ENCODE results near the gene FHIT.
"Not testable (repeated sequence)": the region's sequence is repeated elsewhere in the genome, so short reads cannot be mapped to it uniquely, and the experiment has no call there.

Gene FHIT

GRCh38 chr3:60696428-60697125, 554.7 kb downstream of the FHIT start:
- DNase-seq: no peak

- no peak for DNase-seq
These were observed 575.8 kb downstream of the FHIT start for GRCh38 chr3:60675424-60675823.

- DNase-seq: no peak
These were observed 576.4 kb downstream of the FHIT start for GRCh38 chr3:60674870-60675269.

GRCh38 chr3:60673123-60673522, 578.1 kb downstream of the FHIT start:
- no peak for DNase-seq

GRCh38 chr3:60672337-60672736, 578.9 kb downstream of the FHIT start:
- DNase-seq: not testable (repeated sequence)

- no peak for DNase-seq
These were observed 581.6 kb downstream of the FHIT start for GRCh38 chr3:60669636-60670035.

- DNase-seq: no peak
These were observed 591.2 kb downstream of the FHIT start for GRCh38 chr3:60660026-60660425.

GRCh38 chr3:60659098-60659497, 592.2 kb downstream of the FHIT start:
- no peak for DNase-seq

GRCh38 chr3:60657972-60658371, 593.3 kb downstream of the FHIT start:
- no peak for DNase-seq

- no peak for DNase-seq
These were observed 598.4 kb downstream of the FHIT start for GRCh38 chr3:60652829-60653228.

GRCh38 chr3:60651799-60652198, 599.5 kb downstream of the FHIT start:
- no peak for DNase-seq

- DNase-seq: no peak
These were observed 601.1 kb downstream of the FHIT start for GRCh38 chr3:60650171-60650570.

GRCh38 chr3:60645801-60646200, 605.5 kb downstream of the FHIT start:
- no peak for DNase-seq

GRCh38 chr3:60643831-60644230, 607.4 kb downstream of the FHIT start:
- no peak for DNase-seq

- no peak for DNase-seq
These were observed 609.9 kb downstream of the FHIT start for GRCh38 chr3:60641354-60641753.

GRCh38 chr3:60636846-60637245, 614.4 kb downstream of the FHIT start:
- no peak for DNase-seq

GRCh38 chr3:60633644-60634043, 617.6 kb downstream of the FHIT start:
- no peak for DNase-seq

GRCh38 chr3:60631509-60631908, 619.7 kb downstream of the FHIT start:
- DNase-seq: no peak

GRCh38 chr3:60630953-60631352, 620.3 kb downstream of the FHIT start:
- DNase-seq: no peak

GRCh38 chr3:60629816-60630215, 621.4 kb downstream of the FHIT start:
- DNase-seq: no peak

GRCh38 chr3:60622349-60622748, 628.9 kb downstream of the FHIT start:
- DNase-seq: no peak

GRCh38 chr3:60617188-60617587, 634.1 kb downstream of the FHIT start:
- no peak for DNase-seq

- no peak for DNase-seq
These were observed 637.4 kb downstream of the FHIT start for GRCh38 chr3:60613769-60614303.

GRCh38 chr3:60610441-60611112, 640.7 kb downstream of the FHIT start:
- DNase-seq: no peak

GRCh38 chr3:60609446-60609845, 641.8 kb downstream of the FHIT start:
- DNase-seq: no peak
